ENCODE results near the gene TMCC3. TPM values are rescaled to one million over a fixed set of nuclear protein-coding genes. Genes with fewer than 3 reads are reported as not detected.

TMCC3 gene
- total and polyA plus RNA-seq, 4 donors, result 0.81 to 2.3 (median 1.5) TPM

DNA sequence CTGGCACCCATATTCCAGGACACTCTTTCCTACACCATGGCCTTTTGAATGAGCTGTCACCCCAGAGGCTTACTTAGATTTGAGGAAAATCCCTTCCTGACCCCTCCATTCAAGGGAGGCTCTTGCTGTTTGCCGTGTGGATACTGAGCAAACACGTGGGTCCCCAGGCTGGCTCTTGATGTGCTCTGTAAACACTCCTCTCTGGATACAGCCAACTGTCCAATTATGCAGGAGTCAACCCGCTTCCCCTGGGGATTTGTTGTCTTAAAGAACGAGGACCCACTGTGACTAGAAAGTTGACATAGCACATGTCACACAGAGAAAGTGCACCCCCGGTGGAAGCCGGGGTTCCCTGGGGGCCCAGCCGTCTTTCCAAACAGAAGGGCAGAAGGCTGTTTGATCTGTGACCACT is 114.8 kb downstream of the TMCC3 start:
- Histone ChIP-seq H3K36me3 (ENCODE audit: control insufficient read depth in 4 of 4, insufficient read depth in 3 of 4, low read depth in 1 of 4, low read length in 3 of 4) (no peaks in the 10 kb centered on the region), H3K4me3 (ENCODE audit: low read depth in 1 of 3, low read length in 3 of 3) (no peak overlapping the region), H3K27me3 (ENCODE audit: control insufficient read depth in 4 of 4, insufficient read depth in 4 of 4, low read length in 3 of 4) (no peaks in the 10 kb centered on the region), H3K9ac (ENCODE audit: low read depth in 1 of 2, low read length in 2 of 2) (no peak overlapping the region), H3K9me3 (ENCODE audit: control insufficient read depth in 4 of 4, low read length in 3 of 4) (no peaks in the 10 kb centered on the region), H3K4me1 (ENCODE audit: control insufficient read depth in 4 of 4, insufficient read depth in 4 of 4, low read length in 3 of 4) (peaks cover 3 to 26% (median 14%) of the 10 kb centered on the region in 4 donors), H3K27ac (ENCODE audit: low read depth in 1 of 2, low read length in 2 of 2) (no peak overlapping the region)
- no peak for DNase-seq (ENCODE audit: low spot score)
- TF ChIP-seq, protein P1, sequence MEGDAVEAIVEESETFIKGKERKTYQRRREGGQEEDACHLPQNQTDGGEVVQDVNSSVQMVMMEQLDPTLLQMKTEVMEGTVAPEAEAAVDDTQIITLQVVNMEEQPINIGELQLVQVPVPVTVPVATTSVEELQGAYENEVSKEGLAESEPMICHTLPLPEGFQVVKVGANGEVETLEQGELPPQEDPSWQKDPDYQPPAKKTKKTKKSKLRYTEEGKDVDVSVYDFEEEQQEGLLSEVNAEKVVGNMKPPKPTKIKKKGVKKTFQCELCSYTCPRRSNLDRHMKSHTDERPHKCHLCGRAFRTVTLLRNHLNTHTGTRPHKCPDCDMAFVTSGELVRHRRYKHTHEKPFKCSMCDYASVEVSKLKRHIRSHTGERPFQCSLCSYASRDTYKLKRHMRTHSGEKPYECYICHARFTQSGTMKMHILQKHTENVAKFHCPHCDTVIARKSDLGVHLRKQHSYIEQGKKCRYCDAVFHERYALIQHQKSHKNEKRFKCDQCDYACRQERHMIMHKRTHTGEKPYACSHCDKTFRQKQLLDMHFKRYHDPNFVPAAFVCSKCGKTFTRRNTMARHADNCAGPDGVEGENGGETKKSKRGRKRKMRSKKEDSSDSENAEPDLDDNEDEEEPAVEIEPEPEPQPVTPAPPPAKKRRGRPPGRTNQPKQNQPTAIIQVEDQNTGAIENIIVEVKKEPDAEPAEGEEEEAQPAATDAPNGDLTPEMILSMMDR (IDR thresholded peaks at IDR 0.05; ENCODE audit: low read depth, low read length, missing input control), result no peak
- TF ChIP-seq TAF1 (conservative IDR thresholded peaks at IDR 0.05) (no peak), FOXA2 (IDR thresholded peaks at IDR 0.05) (peak; percentile 65), YY1 (IDR thresholded peaks at IDR 0.05) (no peak), RAD21 (IDR thresholded peaks at IDR 0.05) (peak in 1 of 2 donors; percentile 28), EGR1 (IDR thresholded peaks at IDR 0.05; ENCODE audit: low read depth in 2 of 2) (no peak), JUND (IDR thresholded peaks at IDR 0.05) (no peak), HNF4A (conservative IDR thresholded peaks at IDR 0.05) (no peak), NR2F2 (IDR thresholded peaks at IDR 0.05) (no peak), ATF3 (IDR thresholded peaks at IDR 0.05) (no peak), FOXA1 (IDR thresholded peaks at IDR 0.05) (no peak), SP1 (IDR thresholded peaks at IDR 0.05) (no peak)
- 33% methylated on average over 7 of the region's 7 CpGs for WGBS

GRCh38 chr12:94534774-94535509 is 115.4 kb downstream of the TMCC3 start:
- H3K4me1 ChIP-seq (ENCODE audit: control insufficient read depth in 4 of 4, insufficient read depth in 4 of 4, low read length in 3 of 4), result peaks cover 3 to 26% (median 14%) of the 10 kb centered on the region in 4 donors
- no peak for TF ChIP-seq ATF3 (IDR thresholded peaks at IDR 0.05)
- peak in 1 of 2 donors; percentile 36 for TF ChIP-seq RXRA (IDR thresholded peaks at IDR 0.05)
- no peak overlapping the region for H3K4me3 ChIP-seq (ENCODE audit: low read depth in 1 of 3, low read length in 3 of 3)
- 60% methylated on average over 14 of the region's 14 CpGs for WGBS
- H3K9me3 ChIP-seq (ENCODE audit: control insufficient read depth in 4 of 4, low read length in 3 of 4), result no peaks in the 10 kb centered on the region
- H3K27ac ChIP-seq (ENCODE audit: low read depth in 1 of 2, low read length in 2 of 2), result no peak overlapping the region
- no peak for DNase-seq (ENCODE audit: low spot score)
- H3K9ac ChIP-seq (ENCODE audit: low read depth in 1 of 2, low read length in 2 of 2), result no peak overlapping the region
- H3K36me3 ChIP-seq (ENCODE audit: control insufficient read depth in 4 of 4, insufficient read depth in 3 of 4, low read depth in 1 of 4, low read length in 3 of 4), result no peaks in the 10 kb centered on the region
- H3K27me3 ChIP-seq (ENCODE audit: control insufficient read depth in 4 of 4, insufficient read depth in 4 of 4, low read length in 3 of 4), result no peaks in the 10 kb centered on the region

DNA sequence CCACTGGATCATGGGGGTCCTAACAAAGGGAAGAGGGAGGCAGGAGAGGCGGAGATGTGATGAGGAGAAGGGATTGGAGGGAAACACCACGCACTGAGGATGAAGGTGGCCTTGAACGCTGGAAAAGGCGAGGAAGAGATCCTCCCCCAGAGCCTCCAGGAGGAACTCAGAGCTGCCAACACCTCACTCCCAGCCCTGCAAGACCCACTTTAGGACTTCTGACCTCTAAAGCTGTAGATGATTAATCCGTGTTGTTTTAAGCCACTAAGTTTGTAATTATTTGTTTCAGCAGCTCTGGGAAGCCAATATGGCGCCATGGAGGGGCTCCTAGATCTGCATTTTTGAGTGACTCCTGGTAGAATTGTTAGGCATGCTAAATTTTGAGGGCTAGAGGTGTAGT is 116.1 kb downstream of the TMCC3 start:
- Histone ChIP-seq H3K36me3 (ENCODE audit: control insufficient read depth in 4 of 4, insufficient read depth in 3 of 4, low read depth in 1 of 4, low read length in 3 of 4) (no peaks in the 10 kb centered on the region), H3K27ac (ENCODE audit: low read depth in 1 of 2, low read length in 2 of 2) (no peak overlapping the region), H3K9ac (ENCODE audit: low read depth in 1 of 2, low read length in 2 of 2) (no peak overlapping the region), H3K27me3 (ENCODE audit: control insufficient read depth in 4 of 4, insufficient read depth in 4 of 4, low read length in 3 of 4) (no peaks in the 10 kb centered on the region), H3K9me3 (ENCODE audit: control insufficient read depth in 4 of 4, low read length in 3 of 4) (no peaks in the 10 kb centered on the region), H3K4me1 (ENCODE audit: control insufficient read depth in 4 of 4, insufficient read depth in 4 of 4, low read length in 3 of 4) (peaks cover 3 to 26% (median 14%) of the 10 kb centered on the region in 4 donors), H3K4me3 (ENCODE audit: low read depth in 1 of 3, low read length in 3 of 3) (no peak overlapping the region)
- no peak for DNase-seq (ENCODE audit: low spot score)
- WGBS, result 69% methylated on average over 6 of the region's 6 CpGs
- TF ChIP-seq RXRA (IDR thresholded peaks at IDR 0.05) (no peak), SP1 (IDR thresholded peaks at IDR 0.05) (peak; percentile 79), JUND (IDR thresholded peaks at IDR 0.05) (peak in 1 of 2 donors; percentile 3), HNF4A (conservative IDR thresholded peaks at IDR 0.05) (peak in 1 of 2 donors; percentile 58)

Measured in liver (tissue), 9 donors.